H1 (cell line): ENCODE measurements around the gene MBD3L5. TPM values are rescaled to one million over a fixed set of nuclear protein-coding genes. Genes with fewer than 3 reads are reported as not detected.

Experiments
- CTCF ChIA-PET: fragments of 300-600 bp; sonication (Branson Sonifier 250); formaldehyde crosslinking; loops from one replicate; lab custom pipeline; 2021; ENCODE audit not compliant: partially characterized antibody; lab: Charles Lee
- POLR2A ChIA-PET: fragments of 300-600 bp; sonication (Branson Sonifier 250); formaldehyde crosslinking; loops from one replicate; lab custom pipeline; 2021; ENCODE audit warnings: inconsistent platforms; ENCODE audit not compliant: partially characterized antibody; lab: Charles Lee
- DNase-seq, 2 experiments: peaks; one replicate each; pipeline versions ENCODE4 v3.0.0 to v3.0.0-alpha.2; 2010 to 2022; ENCODE audit warnings: low spot score in 2 of 2, low read depth in 1 of 2, mixed read lengths in 1 of 2
- FAIRE-seq: peaks from 2 replicates; lab custom pipeline; 2011; peaks lifted over from hg19 to GRCh38; lab: Jason Lieb, UNC
- H2AFZ ChIP-seq: 2 replicates; pipeline ENCODE4 v1.8.1; 2012; ENCODE audit warnings: low read length, inconsistent platforms
- H2AK5ac ChIP-seq: 2 replicates; pipeline ENCODE4 v1.6.1; 2013; ENCODE audit warnings: low read depth, low read length
- H2BK120ac ChIP-seq: replicated peaks from 2 replicates; pipeline ENCODE3; 2013; ENCODE audit warnings: low read depth, low read length, inconsistent platforms
- H2BK12ac ChIP-seq: 2 replicates; pipeline ENCODE4 v1.6.1; 2013; ENCODE audit warnings: low read depth, low read length
- H2BK15ac ChIP-seq: 2 replicates; pipeline ENCODE4 v1.6.1; 2013; ENCODE audit warnings: low read length
- H2BK20ac ChIP-seq: 2 replicates; pipeline ENCODE4 v1.6.1; 2013; ENCODE audit warnings: low read length
- H2BK5ac ChIP-seq: 2 replicates; pipeline ENCODE4 v1.6.1; 2013; ENCODE audit warnings: low read depth, low read length
- H3K14ac ChIP-seq: 2 replicates; pipeline ENCODE4 v1.6.1; 2013; ENCODE audit warnings: inconsistent platforms; ENCODE audit not compliant: insufficient read length
- H3K18ac ChIP-seq: 2 replicates; pipeline ENCODE4 v1.6.1; 2013; ENCODE audit warnings: low read length; ENCODE audit errors: extremely low read depth
- H3K23ac ChIP-seq: 2 replicates; pipeline ENCODE4 v1.6.1; 2013; ENCODE audit warnings: inconsistent platforms; ENCODE audit not compliant: insufficient read length
- H3K23me2 ChIP-seq: 2 replicates; pipeline ENCODE4 v1.6.1; 2013; ENCODE audit warnings: low read depth, low read length
- H3K27ac ChIP-seq: 2 replicates; pipeline ENCODE4 v1.6.1; 2011; ENCODE audit warnings: low read depth, low read length, inconsistent platforms
- H3K27me3 ChIP-seq, 4 experiments: replicated peaks in 1 of 4; 1 replicate in 1 of 4; 2 replicates in 3 of 4; pipeline versions ENCODE4 v1.6.1 to v1.8.1; 2011 to 2013; ENCODE audit warnings: low read length in 3 of 4, mild to moderate bottlenecking in 3 of 4, inconsistent platforms in 2 of 4, mixed read lengths in 2 of 4, moderate library complexity in 1 of 4; ENCODE audit not compliant: control insufficient read depth in 3 of 4, insufficient read depth in 3 of 4; ENCODE audit errors: extremely low read depth in 1 of 4
- H3K36me3 ChIP-seq, 4 experiments: 2 replicates each; pipeline versions ENCODE4 v1.6.1 to v1.8.1; 2011 to 2013; ENCODE audit warnings: mild to moderate bottlenecking in 4 of 4, low read length in 3 of 4, moderate library complexity in 2 of 4, control low read depth in 1 of 4, inconsistent platforms in 1 of 4; ENCODE audit not compliant: insufficient read depth in 4 of 4, control insufficient read depth in 2 of 4
- H3K4ac ChIP-seq: replicated peaks from 2 replicates; pipeline ENCODE3; 2013; ENCODE audit warnings: low read length, low read depth, mixed read lengths, inconsistent platforms; ENCODE audit not compliant: insufficient read length
- H3K4me1 ChIP-seq, 4 experiments: replicated peaks in 1 of 4; 1 replicate in 1 of 4; 2 replicates in 3 of 4; pipeline versions ENCODE4 v1.6.1 to v1.8.1; 2011 to 2013; ENCODE audit warnings: low read length in 3 of 4, inconsistent platforms in 2 of 4, mixed read lengths in 1 of 4; ENCODE audit not compliant: insufficient read depth in 4 of 4, control insufficient read depth in 3 of 4
- H3K4me2 ChIP-seq, 2 experiments: 2 replicates each; pipeline versions ENCODE4 v1.6.1 to v1.8.1; 2011 to 2013; ENCODE audit warnings: low read depth in 2 of 2, low read length in 2 of 2, control low read depth in 1 of 2, inconsistent platforms in 1 of 2, mild to moderate bottlenecking in 1 of 2; ENCODE audit not compliant: insufficient read depth in 1 of 2
- H3K4me3 ChIP-seq, 4 experiments: fragments of 200-600, 300-600 bp in 1 of 4; sonication (generic), shearing (Covaris generic), sonication (Bioruptor Twin) in 1 of 4; 2 replicates each; pipeline versions ENCODE4 v1.5.1 to v1.8.1; 2011 to 2016; ENCODE audit warnings: low read length in 4 of 4, low read depth in 3 of 4, control low read depth in 2 of 4, inconsistent platforms in 2 of 4, mild to moderate bottlenecking in 2 of 4, mixed read lengths in 1 of 4, moderate library complexity in 1 of 4; ENCODE audit not compliant: insufficient read depth in 2 of 4; ENCODE audit errors: extremely low read depth in 1 of 4
- H3K56ac ChIP-seq: replicated peaks from 2 replicates; pipeline ENCODE3; 2013; ENCODE audit warnings: low read depth, mild to moderate bottlenecking, mixed read lengths, low read length, inconsistent platforms; ENCODE audit not compliant: insufficient read length
- H3K79me1 ChIP-seq: 2 replicates; pipeline ENCODE4 v1.6.1; 2013; ENCODE audit warnings: low read depth, low read length, control low read depth
- H3K79me2 ChIP-seq, 2 experiments: 2 replicates each; pipeline versions ENCODE4 v1.6.1 to v1.8.1; 2012 to 2013; ENCODE audit warnings: low read length in 2 of 2, mild to moderate bottlenecking in 2 of 2, inconsistent platforms in 1 of 2; ENCODE audit not compliant: insufficient read depth in 2 of 2, control insufficient read depth in 1 of 2
- H3K9ac ChIP-seq, 4 experiments: replicated peaks in 1 of 4; 1 replicate in 1 of 4; 2 replicates in 3 of 4; pipeline versions ENCODE4 v1.6.1 to v1.8.1; 2011 to 2013; ENCODE audit warnings: low read depth in 3 of 4, low read length in 3 of 4, control low read depth in 2 of 4, mild to moderate bottlenecking in 2 of 4, moderate library complexity in 2 of 4, inconsistent platforms in 1 of 4; ENCODE audit errors: extremely low read depth in 1 of 4
- H3K9me3 ChIP-seq, 2 experiments: 2 replicates each; pipeline versions ENCODE4 v1.6.1 to v1.8.1; 2012 to 2013; ENCODE audit warnings: mild to moderate bottlenecking in 2 of 2, moderate library complexity in 2 of 2, control low read depth in 1 of 2, inconsistent platforms in 1 of 2, low read depth in 1 of 2, low read length in 1 of 2, mixed read lengths in 1 of 2; ENCODE audit not compliant: insufficient read depth in 2 of 2
- H4K20me1 ChIP-seq, 2 experiments: replicated peaks in 1 of 2; 2 replicates each; pipeline versions ENCODE3 to v1.8.1; 2011 to 2013; ENCODE audit warnings: inconsistent platforms in 2 of 2, low read length in 2 of 2, mild to moderate bottlenecking in 1 of 2; ENCODE audit not compliant: insufficient read depth in 2 of 2, control insufficient read depth in 1 of 2
- H4K5ac ChIP-seq: 2 replicates; pipeline ENCODE4 v1.6.1; 2013; ENCODE audit warnings: low read length, low read depth, mixed read lengths, inconsistent platforms; ENCODE audit not compliant: insufficient read length
- H4K8ac ChIP-seq: 2 replicates; pipeline ENCODE4 v1.8.0; 2013; ENCODE audit warnings: mild to moderate bottlenecking, moderate library complexity, low read length, inconsistent platforms; ENCODE audit not compliant: insufficient read depth; ENCODE audit errors: extremely low read depth
- H4K91ac ChIP-seq: replicated peaks from 2 replicates; pipeline ENCODE3; 2013; ENCODE audit warnings: low read length, mixed read lengths, inconsistent platforms; ENCODE audit not compliant: insufficient read length
- EGR1 ChIP-seq: IDR thresholded peaks from 2 replicates; pipeline ENCODE4 v1.6.1; 2011; ENCODE audit warnings: low read depth, low read length, borderline replicate concordance
- FOSL1 ChIP-seq: IDR thresholded peaks from 2 replicates; pipeline ENCODE4 v1.6.1; 2011; ENCODE audit warnings: mild to moderate bottlenecking, low read depth, low read length, moderate library complexity; ENCODE audit not compliant: insufficient read depth
- GABPA ChIP-seq: IDR thresholded peaks from 2 replicates; pipeline ENCODE4 v1.6.1; 2011; ENCODE audit warnings: mild to moderate bottlenecking, low read length, moderate library complexity, borderline replicate concordance; ENCODE audit not compliant: insufficient read depth
- GTF2F1 ChIP-seq: IDR thresholded peaks from 2 replicates; pipeline ENCODE4 v1.6.1; 2012; ENCODE audit warnings: low read depth, low read length, improper control_type of control experiment, borderline replicate concordance
- KDM4A ChIP-seq: IDR thresholded peaks from one replicate; pipeline ENCODE4 v1.7.1; 2012; ENCODE audit warnings: low read depth, mild to moderate bottlenecking, moderate library complexity, low read length, inconsistent platforms; ENCODE audit not compliant: severe bottlenecking
- NRF1 ChIP-seq: IDR thresholded peaks from 2 replicates; pipeline ENCODE4 v1.6.1; 2011; ENCODE audit warnings: mild to moderate bottlenecking, low read depth, low read length, improper control_type of control experiment
- POLR2AphosphoS5 ChIP-seq: IDR thresholded peaks from 2 replicates; pipeline ENCODE4 v1.6.1; 2011; ENCODE audit warnings: low read depth, low read length
- TCF12 ChIP-seq: IDR thresholded peaks from 2 replicates; pipeline ENCODE4 v1.6.1; 2011; ENCODE audit warnings: low read depth, mild to moderate bottlenecking, low read length
- YY1 ChIP-seq: IDR thresholded peaks from 2 replicates; pipeline ENCODE4 v1.6.1; 2011; ENCODE audit warnings: low read depth, mild to moderate bottlenecking, low read length
- WGBS, 2 experiments: shearing (Covaris generic) in 1 of 2; methylation state at CpG; one replicate each; pipeline versions ENCODE4 v1.1.6 to v1.1.7; 2013 to 2015; ENCODE audit warnings: low lambda C conversion rate in 2 of 2, mixed read lengths in 2 of 2, inconsistent platforms in 1 of 2, low coverage in 1 of 2, missing lambda C conversion rate in 1 of 2; ENCODE audit not compliant: insufficient replicate concordance in 2 of 2, insufficient coverage in 1 of 2, insufficient read length in 1 of 2; ENCODE audit errors: extremely low coverage in 1 of 2, missing lambda C conversion rate in 1 of 2; 5-methylcytosine and 5-hydroxymethylcytosine counted together
- polyA plus RNA-seq, 7 experiments: library from polyadenylated mRNA; depleted of rRNA in 3 of 7; stranded (reverse) in 5 of 7; unstranded in 2 of 7; fragments of >200 nt in 5 of 7; fragments of 200-250 nt in 2 of 7; gene quantifications; 1 replicate in 5 of 7; 2 replicates in 1 of 7; 4 replicates in 1 of 7; pipeline versions ENCODE4 v1.2.1 to v1.2.3, GENCODE V29; 2011 to 2013; ENCODE audit warnings: missing spikeins in 2 of 7, mixed read lengths in 2 of 7
- total RNA-seq: library from RNA; stranded (reverse); fragmentation: NEBNext Ultra II Directional; extraction: Animal tissue kit (Norgen Biotek cat#: 25700); gene quantifications from 2 replicates; pipeline ENCODE4 v1.2.1, GENCODE V29; 2021
- TF ChIP-seq, protein P1 (sequence below): IDR thresholded peaks from 2 replicates; pipeline ENCODE4 v1.6.1; 2011; ENCODE audit warnings: low read depth, mild to moderate bottlenecking, low read length; ENCODE audit not compliant: insufficient read depth

The MBD3L5 gene
- total and polyA plus RNA-seq, 2 of the 8 experiments (the other 6 are each of a cell fraction or from before 2014, with no cell fraction given) = not detected

DNA sequence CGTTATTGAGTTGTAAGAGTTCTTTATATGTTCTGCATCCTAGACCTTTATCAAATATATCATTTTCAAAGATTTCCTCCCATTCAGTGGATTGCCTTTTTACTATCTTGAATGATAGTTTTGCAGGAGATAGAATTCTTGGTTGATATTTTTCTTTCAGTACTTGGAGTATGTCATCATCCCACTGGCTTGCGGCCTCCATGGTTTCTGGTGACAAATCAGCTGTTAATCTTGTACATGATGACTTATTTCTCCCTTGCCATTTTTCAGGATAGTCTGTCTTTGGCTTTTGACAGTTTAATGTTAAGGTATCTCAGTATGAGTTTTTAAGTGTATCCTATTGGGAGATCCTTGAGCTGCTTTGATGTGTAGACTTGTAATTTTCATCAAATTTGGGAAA is 47.6 kb downstream of the MBD3L5 start:
- H2BK15ac ChIP-seq = no peak overlapping the region
- no peak overlapping the region for H4K91ac ChIP-seq
- H3K23ac ChIP-seq = no peak overlapping the region
- H3K18ac ChIP-seq = no peak overlapping the region
- no peak overlapping the region for H3K4me2 ChIP-seq
- WGBS, 2 experiments = 98% methylated on average over 2 of the region's 2 CpGs; no CpG with 5 or more reads in 1 of the 2 experiments
- no peaks in the 10 kb centered on the region for H3K23me2 ChIP-seq
- H4K5ac ChIP-seq = no peak overlapping the region
- H3K56ac ChIP-seq = no peak overlapping the region
- no peak overlapping the region for H4K8ac ChIP-seq
- H3K27ac ChIP-seq = no peak overlapping the region
- H2BK5ac ChIP-seq = no peak overlapping the region
- ChIA-PET POLR2A (interaction anchor here (1.5 kb wide), 1 partner anchor 8 kb away, joined by 6 read pairs; no protein-coding TSS in a partner anchor), CTCF (no interaction called here)
- no peaks in the 10 kb centered on the region for H3K27me3 ChIP-seq
- H3K14ac ChIP-seq = no peak overlapping the region
- H3K79me2 ChIP-seq = no peaks in the 10 kb centered on the region
- peaks cover 52 to 69% of the 10 kb centered on the region in 2 experiments for H3K9me3 ChIP-seq
- no peak for FAIRE-seq
- no peaks in the 10 kb centered on the region for H4K20me1 ChIP-seq
- no peak overlapping the region for H2BK20ac ChIP-seq
- H2BK12ac ChIP-seq = no peak overlapping the region
- H3K4me3 ChIP-seq = no peak overlapping the region
- H2AK5ac ChIP-seq = no peak overlapping the region
- no peak overlapping the region for H3K9ac ChIP-seq
- H2AFZ ChIP-seq = no peak overlapping the region
- H2BK120ac ChIP-seq = no peak overlapping the region
- no peaks in the 10 kb centered on the region for H3K79me1 ChIP-seq
- TF ChIP-seq NRF1 (no peak), YY1 (no peak), KDM4A (no peak), EGR1 (no peak), TCF12 (no peak), POLR2AphosphoS5 (no peak), GTF2F1 (no peak), FOSL1 (no peak), GABPA (no peak)
- TF ChIP-seq, protein P1, sequence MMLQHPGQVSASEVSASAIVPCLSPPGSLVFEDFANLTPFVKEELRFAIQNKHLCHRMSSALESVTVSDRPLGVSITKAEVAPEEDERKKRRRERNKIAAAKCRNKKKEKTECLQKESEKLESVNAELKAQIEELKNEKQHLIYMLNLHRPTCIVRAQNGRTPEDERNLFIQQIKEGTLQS = no peak
- peaks cover 34 to 96% (median 68%) of the 10 kb centered on the region in 4 experiments for H3K36me3 ChIP-seq
- no peak for DNase-seq
- H3K4ac ChIP-seq = no peak overlapping the region
- H3K4me1 ChIP-seq = no peaks in the 10 kb centered on the region
